ENCODE measurements around the gene SSH3.

DNA sequence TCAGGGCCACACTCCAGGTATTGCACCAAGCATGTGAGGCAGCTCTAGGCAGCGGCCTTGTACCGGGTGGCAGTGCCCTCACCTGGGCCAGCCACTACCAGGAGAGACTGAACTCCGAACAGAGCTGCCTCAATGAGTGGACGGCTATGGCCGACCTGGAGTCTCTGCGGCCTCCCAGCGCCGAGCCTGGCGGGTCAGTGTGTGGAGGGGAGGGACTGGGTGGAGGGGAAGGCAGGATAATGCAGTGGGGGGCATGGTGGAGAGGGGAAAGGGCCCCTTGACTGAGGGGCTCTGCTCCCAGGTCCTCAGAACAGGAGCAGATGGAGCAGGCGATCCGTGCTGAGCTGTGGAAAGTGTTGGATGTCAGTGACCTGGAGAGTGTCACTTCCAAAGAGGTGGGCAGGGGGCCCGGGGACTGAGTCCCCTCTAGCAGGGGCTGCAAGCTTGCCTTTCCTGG lies 4.2 kb downstream of the SSH3 start:
- TF ChIP-seq, protein P1, sequence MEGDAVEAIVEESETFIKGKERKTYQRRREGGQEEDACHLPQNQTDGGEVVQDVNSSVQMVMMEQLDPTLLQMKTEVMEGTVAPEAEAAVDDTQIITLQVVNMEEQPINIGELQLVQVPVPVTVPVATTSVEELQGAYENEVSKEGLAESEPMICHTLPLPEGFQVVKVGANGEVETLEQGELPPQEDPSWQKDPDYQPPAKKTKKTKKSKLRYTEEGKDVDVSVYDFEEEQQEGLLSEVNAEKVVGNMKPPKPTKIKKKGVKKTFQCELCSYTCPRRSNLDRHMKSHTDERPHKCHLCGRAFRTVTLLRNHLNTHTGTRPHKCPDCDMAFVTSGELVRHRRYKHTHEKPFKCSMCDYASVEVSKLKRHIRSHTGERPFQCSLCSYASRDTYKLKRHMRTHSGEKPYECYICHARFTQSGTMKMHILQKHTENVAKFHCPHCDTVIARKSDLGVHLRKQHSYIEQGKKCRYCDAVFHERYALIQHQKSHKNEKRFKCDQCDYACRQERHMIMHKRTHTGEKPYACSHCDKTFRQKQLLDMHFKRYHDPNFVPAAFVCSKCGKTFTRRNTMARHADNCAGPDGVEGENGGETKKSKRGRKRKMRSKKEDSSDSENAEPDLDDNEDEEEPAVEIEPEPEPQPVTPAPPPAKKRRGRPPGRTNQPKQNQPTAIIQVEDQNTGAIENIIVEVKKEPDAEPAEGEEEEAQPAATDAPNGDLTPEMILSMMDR (IDR thresholded peaks at IDR 0.05; ENCODE audit: control extremely low read depth in 1 of 3, insufficient read depth in 1 of 3, low read depth in 1 of 3, low read length in 3 of 3) = no peak
- TF ChIP-seq EP300 (IDR thresholded peaks at IDR 0.05; ENCODE audit: borderline replicate concordance in 1 of 2, low read depth in 2 of 2, low read length in 2 of 2) = no peak
